Neural cell (in vitro differentiated cells): Measurements from ENCODE around the gene HDDC3. TPM values are rescaled to one million over a fixed set of nuclear protein-coding genes. Genes with fewer than 3 reads are reported as not detected.

Source experiments
- H2AFZ ChIP-seq: fragments of 200-600, 300-800 bp; sonication (generic), shearing (Covaris generic); 2 replicates; pipeline ENCODE4 v1.6.0; 2014; ENCODE audit warnings: low read depth, mild to moderate bottlenecking, antibody characterized with exemption, low read length, moderate library complexity
- H3F3A ChIP-seq: fragments of 200-600 bp; shearing (Covaris generic); 2 replicates; pipeline ENCODE4 v1.6.1; 2016; ENCODE audit warnings: mild to moderate bottlenecking, moderate library complexity, mixed read lengths, antibody characterized with exemption, low read length; ENCODE audit not compliant: insufficient read depth, poor library complexity, severe bottlenecking
- H3K27ac ChIP-seq: fragments of 200-600, 300-800 bp; sonication (generic), shearing (Covaris generic); 2 replicates; pipeline ENCODE4 v1.5.1; 2014; ENCODE audit warnings: mild to moderate bottlenecking, low read length, moderate library complexity
- H3K27me3 ChIP-seq: fragments of 300-800, 200-600 bp; sonication (generic), shearing (Covaris generic); 2 replicates; pipeline ENCODE4 v1.6.0; 2014; ENCODE audit warnings: mild to moderate bottlenecking, low read depth, low read length, moderate library complexity; ENCODE audit not compliant: insufficient read depth
- H3K36me3 ChIP-seq: fragments of 300-800, 200-600 bp; sonication (generic), shearing (Covaris generic); 2 replicates; pipeline ENCODE4 v1.5.1; 2014; ENCODE audit warnings: mild to moderate bottlenecking, antibody characterized with exemption, low read length, moderate library complexity; ENCODE audit not compliant: insufficient read depth
- H3K4me2 ChIP-seq: fragments of 300-800, 200-600 bp; sonication (generic), shearing (Covaris generic); 2 replicates; pipeline ENCODE4 v1.6.0; 2014; ENCODE audit warnings: mild to moderate bottlenecking, low read length
- H3K4me3 ChIP-seq: fragments of 300-800, 200-600 bp; sonication (generic), shearing (Covaris generic); 2 replicates; pipeline ENCODE4 v1.5.1; 2014; ENCODE audit warnings: mild to moderate bottlenecking, low read length, moderate library complexity
- H3K79me2 ChIP-seq: fragments of 200-600 bp; shearing (Covaris generic); replicated peaks from 2 replicates; pipeline ENCODE4 v1.6.0; 2014; ENCODE audit warnings: mild to moderate bottlenecking, low read length, moderate library complexity; ENCODE audit not compliant: insufficient read depth
- H3K9ac ChIP-seq: fragments of 300-800, 200-600 bp; sonication (generic), shearing (Covaris generic); 2 replicates; pipeline ENCODE4 v1.6.1; 2016; ENCODE audit warnings: mild to moderate bottlenecking, low read length, mixed read lengths
- H3K9me2 ChIP-seq: fragments of 200-600 bp; shearing (Covaris generic); 2 replicates; pipeline ENCODE4 v1.6.1; 2016; ENCODE audit warnings: mild to moderate bottlenecking, low read length, mixed read lengths; ENCODE audit not compliant: insufficient read depth
- H3K9me3 ChIP-seq: fragments of 200-600, 300-800 bp; sonication (generic), shearing (Covaris generic); 2 replicates; pipeline ENCODE4 v1.6.1; 2016; ENCODE audit warnings: mild to moderate bottlenecking, mixed run types, low read length, moderate library complexity, mixed read lengths
- H4K20me1 ChIP-seq: fragments of 200-600 bp; shearing (Covaris generic); 2 replicates; pipeline ENCODE4 v1.6.1; 2016; ENCODE audit warnings: mild to moderate bottlenecking, mixed run types; ENCODE audit not compliant: insufficient read depth
- CTCF ChIP-seq: fragments of 450-650 bp; IDR thresholded peaks from 2 replicates; pipeline ENCODE4 v1.5.1; 2014; ENCODE audit warnings: antibody characterized with exemption, mild to moderate bottlenecking, moderate library complexity; ENCODE audit not compliant: poor library complexity, severe bottlenecking
- EP300 ChIP-seq: fragments of 450-650 bp; conservative IDR thresholded peaks from 2 replicates; pipeline ENCODE4 v1.6.1; 2014; ENCODE audit warnings: antibody characterized with exemption, mild to moderate bottlenecking, moderate library complexity; ENCODE audit not compliant: poor library complexity, severe bottlenecking
- EZH2 ChIP-seq: fragments of 200-600, 300-800 bp; shearing (Covaris generic), sonication (generic); IDR thresholded peaks from 2 replicates; pipeline ENCODE4 v1.6.1; 2014; ENCODE audit warnings: antibody characterized with exemption, low read length, borderline replicate concordance, mild to moderate bottlenecking; ENCODE audit not compliant: insufficient read depth, poor library complexity, severe bottlenecking
- MXI1 ChIP-seq: fragments of 450-650 bp; conservative IDR thresholded peaks from 2 replicates; pipeline ENCODE4 v1.6.1; 2014; ENCODE audit warnings: antibody characterized with exemption, mild to moderate bottlenecking; ENCODE audit not compliant: poor library complexity, severe bottlenecking
- POLR2AphosphoS5 ChIP-seq: IDR thresholded peaks from 2 replicates; pipeline ENCODE4 v1.6.1; 2012
- RAD21 ChIP-seq: fragments of 450-650 bp; conservative IDR thresholded peaks from 2 replicates; pipeline ENCODE4 v1.6.1; 2014; ENCODE audit warnings: antibody characterized with exemption, mild to moderate bottlenecking, moderate library complexity
- SMC3 ChIP-seq: fragments of 450-650 bp; conservative IDR thresholded peaks from 2 replicates; pipeline ENCODE4 v1.6.1; 2014; ENCODE audit warnings: antibody characterized with exemption, mild to moderate bottlenecking, moderate library complexity; ENCODE audit not compliant: poor library complexity
- TAF1 ChIP-seq: IDR thresholded peaks from 2 replicates; pipeline ENCODE4 v1.6.1; 2012; ENCODE audit warnings: low read depth
- polyA plus RNA-seq: library from polyadenylated mRNA; depleted of rRNA; stranded (reverse); fragments of >200 nt; gene quantifications from 2 replicates; pipeline ENCODE4 v1.2.3, GENCODE V29; 2014
- TF ChIP-seq, protein P1 (sequence below): IDR thresholded peaks from 2 replicates; pipeline ENCODE4 v1.6.1; 2012; ENCODE audit warnings: borderline replicate concordance

HDDC3 gene
- polyA plus RNA-seq, 1 donor from 2014 or later: 20.1 TPM

- no peaks in the 10 kb centered on the region for H3K27me3 ChIP-seq
- no peak overlapping the region for H3K4me3 ChIP-seq
- no peak overlapping the region for H3K9ac ChIP-seq
- H3K79me2 ChIP-seq: no peaks in the 10 kb centered on the region
- H3K4me2 ChIP-seq: no peak overlapping the region
- H3K9me2 ChIP-seq: no peaks in the 10 kb centered on the region
- H2AFZ ChIP-seq: no peak overlapping the region
- no peaks in the 10 kb centered on the region for H3K36me3 ChIP-seq
- TF ChIP-seq CTCF: no peak
- TF ChIP-seq TAF1: no peak
- TF ChIP-seq POLR2AphosphoS5: no peak
- TF ChIP-seq SMC3: no peak
- TF ChIP-seq, protein P1, sequence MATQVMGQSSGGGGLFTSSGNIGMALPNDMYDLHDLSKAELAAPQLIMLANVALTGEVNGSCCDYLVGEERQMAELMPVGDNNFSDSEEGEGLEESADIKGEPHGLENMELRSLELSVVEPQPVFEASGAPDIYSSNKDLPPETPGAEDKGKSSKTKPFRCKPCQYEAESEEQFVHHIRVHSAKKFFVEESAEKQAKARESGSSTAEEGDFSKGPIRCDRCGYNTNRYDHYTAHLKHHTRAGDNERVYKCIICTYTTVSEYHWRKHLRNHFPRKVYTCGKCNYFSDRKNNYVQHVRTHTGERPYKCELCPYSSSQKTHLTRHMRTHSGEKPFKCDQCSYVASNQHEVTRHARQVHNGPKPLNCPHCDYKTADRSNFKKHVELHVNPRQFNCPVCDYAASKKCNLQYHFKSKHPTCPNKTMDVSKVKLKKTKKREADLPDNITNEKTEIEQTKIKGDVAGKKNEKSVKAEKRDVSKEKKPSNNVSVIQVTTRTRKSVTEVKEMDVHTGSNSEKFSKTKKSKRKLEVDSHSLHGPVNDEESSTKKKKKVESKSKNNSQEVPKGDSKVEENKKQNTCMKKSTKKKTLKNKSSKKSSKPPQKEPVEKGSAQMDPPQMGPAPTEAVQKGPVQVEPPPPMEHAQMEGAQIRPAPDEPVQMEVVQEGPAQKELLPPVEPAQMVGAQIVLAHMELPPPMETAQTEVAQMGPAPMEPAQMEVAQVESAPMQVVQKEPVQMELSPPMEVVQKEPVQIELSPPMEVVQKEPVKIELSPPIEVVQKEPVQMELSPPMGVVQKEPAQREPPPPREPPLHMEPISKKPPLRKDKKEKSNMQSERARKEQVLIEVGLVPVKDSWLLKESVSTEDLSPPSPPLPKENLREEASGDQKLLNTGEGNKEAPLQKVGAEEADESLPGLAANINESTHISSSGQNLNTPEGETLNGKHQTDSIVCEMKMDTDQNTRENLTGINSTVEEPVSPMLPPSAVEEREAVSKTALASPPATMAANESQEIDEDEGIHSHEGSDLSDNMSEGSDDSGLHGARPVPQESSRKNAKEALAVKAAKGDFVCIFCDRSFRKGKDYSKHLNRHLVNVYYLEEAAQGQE: no peak
- TF ChIP-seq MXI1: no peak
- TF ChIP-seq EZH2: no peak
- no peak for TF ChIP-seq RAD21
- TF ChIP-seq EP300: no peak
- no peaks in the 10 kb centered on the region for H4K20me1 ChIP-seq
- no peaks in the 10 kb centered on the region for H3F3A ChIP-seq
- no peaks in the 10 kb centered on the region for H3K9me3 ChIP-seq
- no peak overlapping the region for H3K27ac ChIP-seq
These were observed 49.4 kb downstream of the HDDC3 start for GRCh38 chr15:90882781-90883525.

- Histone ChIP-seq H3K4me2 (no peak overlapping the region), H2AFZ (no peak overlapping the region), H3K36me3 (no peaks in the 10 kb centered on the region), H4K20me1 (no peaks in the 10 kb centered on the region), H3K9ac (no peak overlapping the region), H3F3A (no peaks in the 10 kb centered on the region), H3K9me2 (no peaks in the 10 kb centered on the region), H3K9me3 (no peaks in the 10 kb centered on the region), H3K4me3 (no peak overlapping the region), H3K27me3 (no peaks in the 10 kb centered on the region), H3K27ac (no peak overlapping the region), H3K79me2 (no peaks in the 10 kb centered on the region)
- TF ChIP-seq TAF1: no peak
- TF ChIP-seq, protein P1: no peak
- no peak for TF ChIP-seq EZH2
- TF ChIP-seq EP300: no peak
- no peak for TF ChIP-seq POLR2AphosphoS5
- TF ChIP-seq CTCF: no peak
- no peak for TF ChIP-seq SMC3
- no peak for TF ChIP-seq RAD21
- no peak for TF ChIP-seq MXI1
These were observed 50.2 kb downstream of the HDDC3 start for GRCh38 chr15:90881978-90882721.
